GM18868 (cell line): Measurements from ENCODE around the gene FUNDC1.
"Not testable (repeated sequence)": the region's sequence is repeated elsewhere in the genome, so short reads cannot be mapped to it uniquely, and the experiment has no call there.

Experiments
- ATAC-seq: cut with Tn5 transposase; IDR thresholded peaks from one replicate; pipeline ENCODE4 v1.9.1; 2021; ENCODE audit warnings: mild to moderate bottlenecking, moderate library complexity; ENCODE audit not compliant: unreplicated experiment

The FUNDC1 gene, protein sequence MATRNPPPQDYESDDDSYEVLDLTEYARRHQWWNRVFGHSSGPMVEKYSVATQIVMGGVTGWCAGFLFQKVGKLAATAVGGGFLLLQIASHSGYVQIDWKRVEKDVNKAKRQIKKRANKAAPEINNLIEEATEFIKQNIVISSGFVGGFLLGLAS

DNA sequence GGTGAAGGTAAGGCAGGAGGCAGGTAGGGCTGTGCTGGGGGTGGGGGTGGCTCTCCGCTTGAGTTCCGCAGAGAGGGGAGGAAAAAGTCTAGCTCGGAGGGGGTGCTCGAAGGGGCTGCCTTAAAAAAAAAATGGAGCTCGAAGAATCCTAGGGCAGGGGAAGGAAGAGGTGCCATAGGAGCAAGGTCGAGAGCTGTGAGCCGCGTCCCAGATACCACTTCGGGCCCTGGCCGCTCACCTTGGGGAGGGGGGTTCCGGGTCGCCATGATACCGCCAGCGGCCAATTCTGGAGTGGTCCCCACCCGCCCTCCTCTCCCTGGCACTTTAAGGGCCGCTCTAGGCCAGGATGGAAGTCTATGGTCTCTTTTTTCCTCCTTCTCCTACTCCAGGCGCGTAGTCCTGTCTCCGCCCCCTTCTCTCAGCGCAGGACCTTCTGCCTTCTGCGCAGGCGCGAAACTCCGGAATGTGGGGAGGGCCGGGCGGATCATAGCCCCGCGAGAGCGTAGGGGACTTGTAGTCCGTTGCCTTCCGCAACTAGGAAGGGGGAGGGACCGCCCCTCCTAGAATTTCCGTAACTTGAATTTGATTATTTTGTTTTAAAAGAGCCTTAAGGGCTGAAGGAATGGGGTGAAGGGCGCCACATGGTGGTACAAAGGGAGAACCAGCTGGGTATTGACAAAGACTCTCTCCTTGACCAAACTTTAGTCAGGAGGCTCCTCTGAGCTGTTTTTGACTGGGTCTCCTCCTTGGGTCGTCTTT is at the start of gene FUNDC1:
FUNDC1 (minus strand) TSS at position 293 of the 759 bp plus-strand sequence; CDS start at position 266, 27 bp downstream.
- ATAC-seq = peak; percentile 97

DNA sequence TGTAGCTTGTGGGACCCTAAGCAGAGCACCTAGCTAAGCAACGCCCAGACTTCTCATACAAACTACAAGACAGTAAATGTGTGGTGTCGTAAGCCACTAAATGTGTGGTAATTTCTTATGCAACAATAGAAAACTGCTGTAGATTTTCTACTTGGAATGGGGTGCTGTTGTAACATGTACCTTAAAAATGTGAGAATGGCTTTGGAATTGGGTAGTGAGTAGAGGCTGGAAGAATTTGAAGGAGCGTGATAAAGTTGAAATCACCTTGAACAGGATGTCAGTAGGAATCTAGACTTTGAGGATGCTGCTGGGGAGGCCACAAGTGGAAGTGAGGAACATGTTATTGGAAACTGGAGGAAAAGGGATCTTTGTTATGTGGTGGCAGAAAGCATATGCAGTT is 43.2 kb upstream of the FUNDC1 start:
- ATAC-seq = no peak

GRCh38 chrX:44580466-44580865 is 37.8 kb upstream of the FUNDC1 start:
- ATAC-seq = no peak

DNA sequence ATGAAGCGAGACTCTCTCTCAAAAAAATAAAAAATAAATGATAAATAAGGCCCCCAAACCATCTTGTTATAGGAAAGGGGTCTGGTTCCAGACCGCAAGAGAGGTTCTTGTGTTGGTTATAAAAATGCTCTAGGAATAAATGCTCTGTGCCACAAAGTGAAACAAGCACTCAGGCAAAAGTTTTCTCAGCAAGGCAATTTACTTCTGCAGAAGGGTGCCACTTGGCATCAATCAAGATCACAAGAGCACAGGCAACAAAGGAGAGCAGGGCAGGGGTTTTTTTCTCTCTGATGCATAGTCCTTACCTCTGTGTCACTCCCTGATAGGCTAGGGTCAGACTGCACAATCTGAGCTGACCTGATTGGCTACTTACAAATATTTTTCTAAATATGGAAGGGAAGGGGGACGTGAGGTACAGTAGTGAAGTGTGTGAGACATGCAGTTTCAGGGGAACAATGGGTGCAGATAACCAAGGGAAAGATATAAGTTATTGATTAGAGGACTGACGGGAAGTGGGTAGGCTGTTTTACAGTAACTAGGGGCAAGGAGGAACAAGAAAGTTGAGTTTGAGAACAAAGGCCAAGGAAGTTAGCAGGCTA is 29.8 kb upstream of the FUNDC1 start:
- ATAC-seq = no peak

GRCh38 chrX:44570522-44570921 is 27.9 kb upstream of the FUNDC1 start:
- no peak for ATAC-seq

DNA sequence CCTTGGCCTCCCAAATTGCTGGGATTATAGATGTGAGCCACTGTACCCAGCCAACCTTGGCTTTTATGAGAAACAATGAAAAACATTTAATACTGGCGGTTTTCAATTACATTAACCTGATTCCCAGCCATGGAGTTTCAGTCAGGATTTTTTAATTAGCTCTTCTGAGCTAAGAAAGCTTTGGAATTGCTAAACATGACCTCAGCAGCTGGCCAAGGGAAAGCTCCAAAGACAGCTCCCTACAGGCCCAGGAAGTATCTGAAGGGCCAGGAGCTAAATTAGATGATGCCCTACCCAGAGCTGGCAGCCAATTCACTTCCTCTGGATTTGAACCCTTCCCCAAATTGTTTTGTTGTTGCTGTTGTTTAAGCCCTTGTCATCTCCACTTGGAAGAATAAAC is 26.5 kb upstream of the FUNDC1 start:
- ATAC-seq = no peak

DNA sequence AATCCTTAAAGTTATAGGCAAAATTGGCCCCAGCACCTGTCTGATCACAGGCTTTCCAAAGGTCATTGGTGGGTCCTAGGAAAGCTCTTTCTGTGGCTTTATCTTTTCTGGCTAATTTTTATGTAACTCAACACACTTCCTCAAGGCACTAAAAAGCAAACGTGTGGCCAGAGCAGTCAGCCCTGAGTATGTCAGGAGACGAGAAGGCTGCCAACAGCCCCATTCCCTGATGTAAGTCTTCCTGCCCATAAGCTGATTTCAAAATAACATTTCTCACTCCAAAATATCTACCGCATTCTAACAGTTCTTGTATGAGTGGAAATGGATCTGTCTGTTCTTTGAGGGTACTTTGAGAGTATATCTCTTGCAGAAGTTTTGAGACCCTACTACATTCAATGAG is 25.5 kb upstream of the FUNDC1 start:
- no peak for ATAC-seq

DNA sequence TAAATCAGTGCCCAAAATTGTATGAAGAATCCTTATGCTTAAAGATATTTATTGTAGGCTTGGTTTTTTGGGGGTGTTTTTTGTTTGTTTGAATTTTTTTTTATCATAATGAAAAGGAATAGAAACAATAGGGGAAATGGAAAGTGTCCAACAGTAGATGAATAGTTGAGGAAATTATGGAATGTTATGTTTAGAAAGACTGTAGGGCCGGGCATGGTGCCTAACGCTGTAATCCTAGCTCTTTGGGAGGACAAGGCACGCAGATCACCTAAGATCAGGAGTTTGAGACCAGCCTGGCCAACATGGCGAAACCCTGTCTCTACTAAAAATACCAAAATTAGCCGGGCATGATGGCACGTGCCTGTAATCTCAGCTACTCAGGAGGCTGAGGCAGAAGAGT is 19.2 kb upstream of the FUNDC1 start:
- not testable (repeated sequence) for ATAC-seq

GRCh38 chrX:44550563-44550962 is 7.9 kb upstream of the FUNDC1 start:
- no peak for ATAC-seq

GRCh38 chrX:44545454-44545853 is 2.8 kb upstream of the FUNDC1 start:
- ATAC-seq = not testable (repeated sequence)

GRCh38 chrX:44544036-44544435 is 1.4 kb upstream of the FUNDC1 start:
- ATAC-seq = no peak

GRCh38 chrX:44536198-44536597 is 6.5 kb downstream of the FUNDC1 start:
- no peak for ATAC-seq

- no peak for ATAC-seq
Observed at GRCh38 chrX:44529310-44529709, 13.3 kb downstream of the FUNDC1 start.

DNA sequence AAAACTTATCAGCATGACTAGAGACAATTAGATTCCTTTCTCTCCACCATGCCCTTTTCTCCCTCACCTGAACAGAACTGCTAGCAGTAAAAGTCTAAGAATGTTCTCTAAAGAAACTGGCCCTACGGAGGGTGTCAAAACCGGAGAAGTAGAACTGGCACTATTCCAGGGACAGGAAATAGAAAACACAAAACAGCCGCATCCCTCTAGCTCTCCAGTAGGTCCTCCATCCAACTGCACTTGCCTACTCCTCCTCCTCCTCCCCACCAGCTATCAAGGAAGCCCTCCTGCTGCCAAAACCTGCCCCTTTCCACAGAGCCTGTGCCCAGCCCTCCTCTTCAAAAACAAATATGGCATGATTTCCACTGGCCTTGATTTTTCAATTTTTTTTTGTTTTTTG is 28.4 kb downstream of the FUNDC1 start:
- ATAC-seq = no peak

DNA sequence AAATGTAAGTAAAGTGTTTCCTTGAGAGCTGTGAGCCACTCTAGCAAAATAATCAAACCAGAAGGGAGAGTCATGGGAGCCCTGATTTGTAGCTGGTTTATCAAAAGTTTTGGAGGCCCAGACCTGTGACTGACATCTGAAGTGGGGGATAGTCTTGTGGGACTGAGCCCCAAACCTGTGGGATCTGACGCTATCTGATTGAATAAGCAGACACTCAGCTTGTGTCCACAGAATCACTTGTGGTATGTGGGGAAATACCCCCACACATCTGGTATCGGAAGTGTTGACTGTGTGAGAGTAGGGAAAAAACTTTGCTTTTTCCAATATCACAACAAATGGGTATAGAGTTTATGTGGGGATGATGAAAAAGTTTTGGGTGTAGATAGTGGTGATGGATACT is 35.4 kb downstream of the FUNDC1 start:
- no peak for ATAC-seq

DNA sequence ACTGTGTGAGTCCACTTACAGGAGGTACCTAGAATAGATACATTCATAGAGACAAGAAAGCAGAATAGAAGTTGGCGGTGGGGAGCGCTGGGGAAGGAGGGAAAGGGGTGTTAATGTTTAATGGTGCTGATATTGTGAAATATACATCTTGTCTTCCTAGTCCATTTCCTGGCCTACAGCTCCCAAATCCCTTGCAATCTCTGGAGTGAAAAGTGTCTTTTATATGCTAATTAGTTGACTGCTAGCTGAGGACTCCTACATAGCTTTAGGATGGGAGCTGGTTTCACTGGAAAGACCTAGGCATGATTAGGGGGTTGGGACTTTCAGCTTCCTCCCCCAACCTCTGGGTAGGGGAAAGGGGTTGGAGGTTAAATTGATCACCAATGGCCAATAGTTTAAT is 36.0 kb downstream of the FUNDC1 start:
- no peak for ATAC-seq

- ATAC-seq = no peak
Observed at GRCh38 chrX:44503560-44503959, 39.1 kb downstream of the FUNDC1 start.

DNA sequence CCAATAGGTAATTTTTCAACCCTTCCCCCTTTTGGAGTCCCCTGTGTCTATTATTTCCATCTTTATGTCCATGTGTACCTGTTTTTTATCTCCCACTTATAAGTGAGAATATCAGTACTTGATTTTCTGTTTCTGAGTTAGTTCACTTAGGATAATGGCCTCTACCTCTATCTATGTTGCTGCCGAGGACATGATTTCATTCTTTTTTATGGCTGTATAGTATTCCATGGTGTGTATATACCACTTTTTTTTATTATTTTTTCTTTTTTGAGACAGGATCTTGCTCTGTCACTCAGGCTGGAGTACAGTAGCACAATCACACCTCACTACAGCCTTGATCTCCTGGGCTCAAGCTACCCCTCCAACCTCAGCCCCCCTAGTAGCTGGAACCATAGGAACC is 47.6 kb downstream of the FUNDC1 start:
- ATAC-seq = no peak

- ATAC-seq = no peak
Observed at GRCh38 chrX:44494357-44494756, 48.3 kb downstream of the FUNDC1 start.

DNA sequence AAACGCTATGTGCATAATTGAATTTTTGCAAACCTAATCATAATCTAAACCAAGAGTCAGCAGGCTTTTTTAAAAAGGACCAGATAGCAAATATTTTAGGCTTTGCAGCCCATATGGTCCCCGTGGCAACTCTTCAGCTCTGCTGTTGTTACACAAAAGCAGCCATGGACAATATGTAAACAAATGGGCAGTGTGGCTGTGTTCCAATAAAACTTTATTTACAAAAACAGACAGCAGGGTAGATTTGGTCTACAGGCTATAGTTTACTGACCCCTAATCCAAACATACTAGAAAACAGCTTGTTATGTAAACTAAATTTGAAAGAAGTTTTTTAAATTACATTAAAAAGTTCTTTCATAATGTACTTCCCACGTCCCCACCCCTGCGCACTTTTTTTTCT is 53.1 kb downstream of the FUNDC1 start:
- ATAC-seq = no peak

GRCh38 chrX:44484607-44485146 is 58.0 kb downstream of the FUNDC1 start:
- no peak for ATAC-seq

GRCh38 chrX:44483965-44484606 is 58.6 kb downstream of the FUNDC1 start:
- no peak for ATAC-seq
